NCI-H82 treated with DMSO at 0.1 percent for 48 hours (cell line): ENCODE measurements around the gene C1orf116.

Source experiments
- DNase-seq: peaks from one replicate; lab custom pipeline; 2025; ENCODE audit not compliant: unreplicated experiment; lab: John Stamatoyannopoulos, UW

The C1orf116 gene

GRCh38 chr1:207000651-207001291, 31.8 kb downstream of the C1orf116 start:
- no peak for DNase-seq

- no peak for DNase-seq
These were observed 33.7 kb downstream of the C1orf116 start for GRCh38 chr1:206998816-206999215.

- no peak for DNase-seq
These were observed 39.8 kb downstream of the C1orf116 start for GRCh38 chr1:206992790-206993189.

DNA sequence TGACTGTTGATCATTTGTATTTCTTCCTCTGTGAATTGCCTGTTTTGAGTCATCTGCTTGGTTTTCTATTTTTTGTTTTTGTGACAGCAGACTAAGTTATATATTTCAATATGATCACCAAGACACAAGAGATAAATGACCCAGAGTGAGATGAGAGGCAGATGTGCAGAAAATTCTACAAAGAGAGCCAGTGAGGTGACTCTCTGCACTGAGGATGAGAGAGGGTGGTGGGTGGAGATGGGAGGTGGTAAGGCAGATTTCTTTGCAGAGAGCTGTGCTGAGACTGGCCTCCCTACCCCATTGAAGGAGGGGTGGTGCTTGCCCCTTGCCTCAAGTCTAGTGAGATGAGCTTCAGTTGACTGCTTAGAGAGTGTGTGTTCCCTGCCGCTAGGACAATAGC, 44.7 kb downstream of the C1orf116 start:
- DNase-seq: no peak

- no peak for DNase-seq
These were observed 45.7 kb downstream of the C1orf116 start for GRCh38 chr1:206986885-206987284.

GRCh38 chr1:206986402-206986801, 46.2 kb downstream of the C1orf116 start:
- DNase-seq: no peak

DNA sequence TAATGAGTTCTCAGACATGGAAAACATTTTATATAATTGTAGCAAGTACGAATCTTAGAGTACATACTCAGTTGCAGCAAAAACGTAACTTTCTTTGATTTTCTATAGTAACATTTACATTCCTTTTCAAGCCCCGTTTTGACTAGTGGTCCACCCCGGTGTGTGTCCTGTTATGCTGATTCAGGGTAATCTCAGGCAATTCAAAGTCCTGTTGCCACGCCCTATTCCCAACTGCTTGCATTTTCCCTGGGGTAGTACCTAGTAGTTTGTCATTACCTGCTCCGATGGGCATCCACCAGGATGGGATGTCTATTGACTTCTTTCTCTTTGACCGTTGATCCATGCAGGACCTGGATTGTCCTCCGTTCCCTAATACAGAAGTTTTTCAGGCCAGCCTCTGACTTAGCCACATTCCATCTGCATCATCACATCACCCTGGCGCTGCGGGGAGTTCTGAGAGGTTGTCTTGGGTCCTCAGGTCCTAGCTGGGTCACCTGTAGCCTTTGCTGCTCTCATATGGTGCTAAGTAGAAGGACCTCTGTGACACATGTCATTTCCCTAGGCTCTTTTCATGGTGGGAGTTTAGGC, 47.3 kb downstream of the C1orf116 start:
- no peak for DNase-seq

- DNase-seq: peak; percentile 3
These were observed 50.3 kb downstream of the C1orf116 start for GRCh38 chr1:206982216-206982615.

- peak; percentile 18 for DNase-seq
These were observed 53.0 kb downstream of the C1orf116 start for GRCh38 chr1:206979379-206980043.

DNA sequence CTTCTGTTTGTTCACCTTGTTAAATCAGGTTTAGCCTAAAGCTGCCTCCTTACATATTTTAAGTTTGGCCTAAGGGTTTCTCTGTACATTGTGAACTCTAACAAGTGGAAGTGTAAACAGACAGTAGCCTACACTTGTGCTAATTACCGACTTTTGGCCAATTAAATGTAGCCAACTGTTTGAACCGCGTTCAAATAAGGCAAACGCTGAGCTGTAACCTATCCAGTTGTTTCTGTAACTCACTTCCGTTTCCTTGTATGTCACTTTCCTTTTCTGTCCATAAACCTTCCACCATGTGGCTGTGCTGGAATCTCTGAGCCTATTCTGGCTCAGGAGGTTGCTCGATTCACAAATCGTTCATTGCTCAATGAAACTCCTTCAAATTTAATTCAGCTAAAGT, 54.3 kb downstream of the C1orf116 start:
- no peak for DNase-seq

DNA sequence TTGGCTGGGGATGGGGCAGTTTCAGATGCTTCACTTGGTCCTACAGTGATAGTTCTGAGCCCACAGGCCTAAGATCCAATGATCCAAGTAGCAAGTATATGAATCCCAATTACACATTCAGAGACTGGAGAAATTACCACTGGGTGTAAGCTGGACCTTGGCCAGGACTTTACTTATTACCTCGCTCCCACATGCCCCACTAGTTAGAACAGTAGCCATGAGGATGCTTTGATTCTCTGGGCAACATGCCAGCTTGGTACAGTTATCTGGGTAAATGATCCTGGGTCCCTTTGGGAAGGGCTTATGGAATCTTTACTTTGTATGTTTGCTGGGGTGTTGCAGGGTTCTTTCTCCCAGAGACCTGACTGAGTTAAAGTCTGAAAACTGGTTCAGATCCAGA, 57.2 kb downstream of the C1orf116 start:
- no peak for DNase-seq

GRCh38 chr1:206974140-206974539, 58.4 kb downstream of the C1orf116 start:
- DNase-seq: no peak

- DNase-seq: no peak
These were observed 59.8 kb downstream of the C1orf116 start for GRCh38 chr1:206972728-206973127.

GRCh38 chr1:206971029-206971655, 61.4 kb downstream of the C1orf116 start:
- DNase-seq: no peak

- DNase-seq: no peak
These were observed 62.1 kb downstream of the C1orf116 start, which contains the start of gene FCAMR for GRCh38 chr1:206970446-206970845. FCAMR (minus strand) TSS chr1:206970460; CDS start chr1:206970125, 335 bp downstream.

DNA sequence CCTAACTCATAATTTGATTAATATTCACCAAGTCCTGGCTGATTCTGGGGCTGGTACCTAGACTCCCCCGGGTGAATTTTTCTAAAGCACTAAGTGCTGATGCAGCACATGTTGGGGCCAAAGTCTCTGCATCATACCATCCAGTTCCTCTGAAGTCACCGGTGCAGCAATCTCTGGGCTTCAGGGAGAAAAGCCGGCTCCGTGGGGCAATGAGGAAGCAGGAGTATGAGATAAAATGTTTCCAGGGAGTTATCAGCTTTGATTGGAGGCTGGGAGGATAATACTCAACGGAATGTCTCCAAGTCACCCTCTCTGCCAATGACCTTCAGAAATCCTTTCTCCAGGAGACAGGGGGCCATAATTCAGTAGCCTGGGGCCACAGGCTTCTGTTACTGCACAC, 63.5 kb downstream of the C1orf116 start:
- no peak for DNase-seq
